Jurkat, Clone E6-1 (cell line): ENCODE measurements around the gene CRISP3.

Experiments
- DNase-seq: peaks from one replicate; pipeline ENCODE4 v3.0.0-alpha.2; 2011; ENCODE audit warnings: low read depth, low spot score
- H3K4me3 ChIP-seq: 2 replicates; pipeline ENCODE4 v1.5.1; 2011; ENCODE audit warnings: mild to moderate bottlenecking, low read length, control low read depth, moderate library complexity

Gene CRISP3

DNA sequence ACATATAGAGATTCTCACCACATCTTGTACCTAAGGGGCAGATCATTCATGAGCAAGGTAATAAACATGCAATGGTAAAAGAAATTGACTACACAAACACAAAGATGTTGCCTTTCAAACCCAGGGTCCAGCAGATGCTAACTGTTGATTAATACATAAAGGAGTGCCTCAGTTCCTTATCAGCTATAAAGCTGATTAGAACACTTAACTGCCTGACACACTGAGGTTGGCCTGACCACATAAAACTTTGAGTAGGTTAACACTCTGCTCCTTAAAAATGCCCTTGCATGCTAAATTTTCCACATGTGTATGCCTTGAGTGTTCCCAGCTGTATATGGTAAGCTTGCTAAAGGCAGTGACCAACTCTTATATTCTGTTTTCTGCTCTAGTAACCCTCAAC lies 45.7 kb downstream of the CRISP3 start:
- no peak overlapping the region for H3K4me3 ChIP-seq
- no peak for DNase-seq

DNA sequence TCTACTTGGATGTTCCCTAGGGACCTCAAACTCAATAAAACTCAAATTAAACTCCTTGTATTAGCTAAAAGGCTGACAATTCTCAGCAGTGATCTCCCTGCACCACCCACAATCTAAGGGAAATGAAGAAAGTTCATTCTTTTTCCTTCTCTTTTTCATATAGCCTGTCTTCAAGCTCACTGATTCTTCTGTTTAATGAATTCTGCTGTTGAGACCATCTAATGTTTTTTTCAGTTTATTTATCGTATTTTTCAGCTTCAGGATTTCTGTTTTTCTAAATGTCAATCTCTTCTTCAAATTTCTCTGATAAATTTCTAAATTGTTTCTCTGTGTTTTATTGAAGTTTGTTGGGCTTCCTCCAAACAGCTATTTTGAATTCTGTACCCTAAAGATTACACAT lies 50.7 kb downstream of the CRISP3 start:
- DNase-seq, result no peak
- H3K4me3 ChIP-seq, result no peak overlapping the region

DNA sequence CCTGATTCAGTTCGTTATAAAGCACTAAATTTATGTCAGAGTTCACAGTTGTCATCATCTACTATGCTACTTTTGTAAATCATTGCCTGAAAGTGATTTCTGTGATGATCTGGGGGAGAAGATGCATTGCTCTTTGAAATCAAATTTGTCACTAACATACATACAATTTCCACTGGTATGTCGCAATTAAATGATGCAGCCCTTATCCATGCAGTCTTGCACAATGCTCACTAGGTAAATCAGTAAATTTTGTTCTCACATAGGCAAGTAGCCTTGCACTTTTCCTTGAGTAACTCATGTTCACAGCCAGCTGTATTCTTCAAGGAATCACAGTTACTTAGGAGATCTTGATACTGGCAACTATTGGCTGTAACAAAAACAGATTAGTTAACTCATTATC lies 51.7 kb downstream of the CRISP3 start:
- no peak overlapping the region for H3K4me3 ChIP-seq
- no peak for DNase-seq
